Body of pancreas (tissue), 4 donors: ENCODE data around the gene TFDP2. TPM values are rescaled to one million over a fixed set of nuclear protein-coding genes. Genes with fewer than 3 reads are reported as not detected.

Source experiments
- ATAC-seq: fragments of 150-250 bp; one replicate; pipeline ENCODE4 v1.9.1; 2016
- DNase-seq, 4 donors: peaks; one replicate each; pipeline ENCODE4 v3.0.0-alpha.2; 2019
- H3K27ac ChIP-seq, 4 donors: fragments of 200-600 bp; sonication (generic); 1 replicate in 3 of 4; 2 replicates in 1 of 4; pipeline versions ENCODE4 v1.5.1 to v1.6.1; 2016 to 2019; ENCODE audit warnings: mild to moderate bottlenecking in 1 of 4, mixed read lengths in 1 of 4, moderate library complexity in 1 of 4
- H3K27me3 ChIP-seq, 2 donors: fragments of 200-600 bp; sonication (generic); one replicate each; pipeline ENCODE4 v1.6.0; 2016; ENCODE audit warnings: mild to moderate bottlenecking in 1 of 2
- H3K36me3 ChIP-seq, 2 donors: fragments of 200-600 bp; sonication (generic); replicated peaks in 1 of 2; 2 replicates each; pipeline ENCODE4 v1.5.1; 2016; ENCODE audit warnings: low read depth in 2 of 2; ENCODE audit not compliant: insufficient read depth in 1 of 2
- H3K4me1 ChIP-seq: fragments of 200-600 bp; sonication (generic); one replicate; pipeline ENCODE4 v1.6.0; 2016
- H3K4me3 ChIP-seq, 2 donors: fragments of 200-600 bp; sonication (generic); 1 replicate in 1 of 2; 2 replicates in 1 of 2; pipeline ENCODE4 v1.5.1; 2016 to 2019
- H3K9me3 ChIP-seq, 3 donors: fragments of 200-600 bp; sonication (generic); 1 replicate in 2 of 3; 2 replicates in 1 of 3; pipeline ENCODE4 v1.5.1; 2016
- CTCF ChIP-seq, 7 experiments: fragments of 450-650 bp in 4 of 7; fragments of 200-600 bp in 3 of 7; sonication (generic) in 3 of 7; IDR thresholded peaks; one replicate each; pipeline ENCODE4 v1.5.1; 2016 to 2019; ENCODE audit warnings: antibody characterized with exemption in 7 of 7
- POLR2A ChIP-seq, 3 donors: fragments of 450-650 bp; IDR thresholded peaks; one replicate each; pipeline ENCODE4 v1.6.1; 2016; ENCODE audit warnings: antibody characterized with exemption in 3 of 3, mild to moderate bottlenecking in 2 of 3
- WGBS, 2 donors: methylation state at CpG; one replicate each; pipeline ENCODE4 v1.1.5; 2017; 5-methylcytosine and 5-hydroxymethylcytosine counted together
- intact Hi-C: fragments of 100-400 bp; cut with DNase I; formaldehyde crosslinking; loops from one replicate; pipeline ENCODE4 v1.15.1; 2023
- small RNA-seq: library from RNA; depleted of rRNA; stranded (forward); fragments of <200 nt; gene quantifications from one replicate; pipeline ENCODE3, GENCODE V24; 2016
- total RNA-seq, 2 donors: library from RNA; depleted of rRNA; stranded (reverse); fragments of >200 nt; gene quantifications; one replicate each; pipeline ENCODE4 v1.1.0, GENCODE V29; 2016

Gene TFDP2
- total RNA-seq, 2 donors from 2014 or later, result 8.9 to 21.5 TPM

DNA sequence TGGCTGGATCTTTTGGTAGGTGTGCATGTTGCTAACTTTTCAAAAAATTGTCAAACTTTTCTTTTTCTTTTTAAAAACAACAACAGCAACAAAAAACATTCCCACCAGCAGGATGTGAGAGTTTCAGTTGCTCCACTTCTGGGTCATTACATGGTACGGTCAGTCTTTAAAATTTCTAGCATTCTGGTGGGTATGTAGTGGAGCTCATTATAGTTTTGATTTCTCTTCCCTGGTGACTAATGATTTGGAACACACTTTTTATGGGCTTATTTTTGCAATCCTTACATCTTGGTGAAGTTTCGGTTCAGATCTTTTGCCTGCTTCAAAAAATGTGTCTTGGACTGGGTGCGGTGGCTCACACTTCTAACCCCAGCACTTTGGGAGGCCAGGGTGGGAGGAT, 253.6 kb downstream of the TFDP2 start:
- Histone ChIP-seq H3K4me3 (no peak overlapping the region), H3K9me3 (no peaks in the 10 kb centered on the region), H3K27ac (no peak overlapping the region), H3K36me3 (no peaks in the 10 kb centered on the region), H3K27me3 (no peaks in the 10 kb centered on the region), H3K4me1 (no peaks in the 10 kb centered on the region)
- DNase-seq (no peak), ATAC-seq (no peak)
- intact Hi-C loops, result no loop called here
- 95 to 96% methylated on average over 3 of the region's 3 CpGs for WGBS, 2 donors
- TF ChIP-seq CTCF (IDR thresholded peaks at IDR 0.05) (no peak), POLR2A (IDR thresholded peaks at IDR 0.05) (no peak)

DNA sequence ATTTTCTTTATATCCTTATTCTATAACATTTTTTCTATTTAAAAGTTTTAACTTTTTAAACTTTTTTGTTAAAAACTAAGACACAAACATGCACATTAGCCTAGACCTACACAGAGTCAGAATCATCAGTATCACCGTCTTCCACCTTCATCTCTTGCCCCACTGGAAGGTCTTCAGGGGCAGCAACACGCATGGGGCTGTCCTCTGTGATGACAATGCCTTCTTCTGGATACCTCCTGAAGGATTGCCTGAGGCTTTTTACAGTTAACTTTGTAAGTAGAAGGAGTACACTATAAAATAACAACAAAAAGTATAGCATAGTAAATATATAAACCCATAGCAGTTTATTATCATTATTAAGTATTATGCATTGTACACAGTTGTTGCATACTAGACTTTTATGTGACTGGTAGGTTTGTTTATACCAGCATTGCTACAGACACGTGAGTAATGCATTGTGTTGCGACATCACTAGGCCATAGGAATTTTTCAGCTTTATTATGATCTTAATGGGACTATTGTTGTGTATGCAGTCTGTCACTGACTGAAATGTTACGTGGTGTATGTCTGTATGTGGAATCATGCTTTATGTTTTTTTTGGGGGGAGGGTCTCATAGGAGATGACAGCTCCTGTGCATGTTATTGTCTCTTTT, 254.7 kb downstream of the TFDP2 start:
- intact Hi-C loops, result no loop called here
- H3K27ac ChIP-seq, result no peak overlapping the region
- WGBS, 2 donors, result 73 to 91% methylated on average over 5 of the region's 5 CpGs

More for the DNA sequence above, 254.7 kb downstream of the TFDP2 start:
- H3K4me1 ChIP-seq, result no peaks in the 10 kb centered on the region
- no peaks in the 10 kb centered on the region for H3K27me3 ChIP-seq
- DNase-seq (no peak), ATAC-seq (no peak)
- no peaks in the 10 kb centered on the region for H3K36me3 ChIP-seq
- no peaks in the 10 kb centered on the region for H3K9me3 ChIP-seq
- TF ChIP-seq CTCF (IDR thresholded peaks at IDR 0.05) (no peak), POLR2A (IDR thresholded peaks at IDR 0.05) (no peak)
- H3K4me3 ChIP-seq, result no peak overlapping the region

Small RNA genes within 50 kb of the gene (small RNA-seq; reads per million reads assigned to genes)
- gene RNU6-425P, result not detected
- gene RNU6-509P, result not detected

Other genes with a start within 250 kb of the TFDP2 start
- 10 to 100 TPM in 1 of 2 donors, 1 to 10 TPM in 1; 8.2 to 35.5 TPM for gene GK5, start 76.0 kb upstream of the TFDP2 start, total RNA-seq